HT-29 (cell line): ENCODE results near the gene NTM. TPM values are rescaled to one million over a fixed set of nuclear protein-coding genes. Genes with fewer than 3 reads are reported as not detected.
"Not testable (repeated sequence)": the region's sequence is repeated elsewhere in the genome, so short reads cannot be mapped to it uniquely, and the experiment has no call there.

Experiments used
- DNase-seq: peaks from one replicate; pipeline ENCODE4 v3.0.0-alpha.2; 2015; ENCODE audit warnings: low spot score
- total RNA-seq: library from RNA; depleted of rRNA; stranded (reverse); fragments of >200 nt; shearing (Covaris generic); gene quantifications from 2 replicates; pipeline ENCODE4 v1.2.3, GENCODE V29; 2014

Gene NTM
- total RNA-seq, 1 experiment from 2014 or later, result not detected

GRCh38 chr11:131667566-131667965 lies 297.2 kb downstream of the NTM start:
- no peak for DNase-seq

- DNase-seq, result peak; percentile 66
Measured at GRCh38 chr11:131668500-131669400, 298.3 kb downstream of the NTM start.

GRCh38 chr11:131669401-131669780 lies 299.0 kb downstream of the NTM start:
- DNase-seq, result no peak

- DNase-seq, result no peak
Measured at GRCh38 chr11:131670876-131671275, 300.5 kb downstream of the NTM start.

- DNase-seq, result no peak
Measured at GRCh38 chr11:131671320-131671719, 300.9 kb downstream of the NTM start.

GRCh38 chr11:131671734-131672133 lies 301.3 kb downstream of the NTM start:
- DNase-seq, result no peak

- no peak for DNase-seq
Measured at GRCh38 chr11:131672191-131672590, 301.8 kb downstream of the NTM start.

- DNase-seq, result peak; percentile 86
Measured at GRCh38 chr11:131674051-131674755, 303.8 kb downstream of the NTM start.

GRCh38 chr11:131675121-131675888 lies 304.9 kb downstream of the NTM start:
- no peak for DNase-seq

- no peak for DNase-seq
Measured at GRCh38 chr11:131677828-131678470, 307.5 kb downstream of the NTM start.

GRCh38 chr11:131678658-131679340 lies 308.4 kb downstream of the NTM start:
- DNase-seq, result no peak

- not testable (repeated sequence) for DNase-seq
Measured at GRCh38 chr11:131680448-131680847, 310.0 kb downstream of the NTM start.

GRCh38 chr11:131681920-131682319 lies 311.5 kb downstream of the NTM start:
- no peak for DNase-seq

- no peak for DNase-seq
Measured at GRCh38 chr11:131682373-131683015, 312.1 kb downstream of the NTM start.

GRCh38 chr11:131683131-131683530 lies 312.7 kb downstream of the NTM start:
- no peak for DNase-seq

GRCh38 chr11:131683666-131684065 lies 313.3 kb downstream of the NTM start:
- no peak for DNase-seq

GRCh38 chr11:131684111-131685060 lies 314.0 kb downstream of the NTM start:
- no peak for DNase-seq

GRCh38 chr11:131685206-131685605 lies 314.8 kb downstream of the NTM start:
- no peak for DNase-seq

GRCh38 chr11:131685906-131686305 lies 315.5 kb downstream of the NTM start:
- DNase-seq, result no peak
